Activated CD8-positive, alpha-beta memory T cell treated with anti-CD3 and anti-CD28 coated beads, Interleukin-2, amount 10 ng/mL, durations not matched to agents 7 days and 5 days (primary cell): Measurements from ENCODE around the gene GPAT2. TPM values are rescaled to one million over a fixed set of nuclear protein-coding genes. Genes with fewer than 3 reads are reported as not detected.
A peak's percentile ranks its signal among the peaks of the same experiment; 100 is the strongest.
"Not testable (repeated sequence)": the region's sequence is repeated elsewhere in the genome, so short reads cannot be mapped to it uniquely, and the experiment has no call there.

ENCODE experiments used
- ATAC-seq: fragments of 150-1000 bp; cut with Tn5 transposase; one replicate; pipeline ENCODE4 v1.10.0; 2021; ENCODE audit warnings: moderate library complexity
- CTCF ChIA-PET: fragments of 350-600 bp; sonication (Branson Sonifier 250); formaldehyde crosslinking; loops from one replicate; lab custom pipeline; 2021; ENCODE audit warnings: antibody characterized with exemption; lab: Charles Lee
- DNase-seq: peaks from one replicate; pipeline ENCODE4 v3.0.0-alpha.2; 2020
- H3K27ac Mint-ChIP-seq: one replicate; pipeline ENCODE4 v1.8.0; 2021; ENCODE audit warnings: mild to moderate bottlenecking, mixed read lengths
- H3K27me3 Mint-ChIP-seq: one replicate; pipeline ENCODE4 v1.8.0; 2021; ENCODE audit warnings: mixed read lengths
- H3K36me3 Mint-ChIP-seq: one replicate; pipeline ENCODE4 v1.8.0; 2021; ENCODE audit warnings: mild to moderate bottlenecking, mixed read lengths
- H3K4me1 Mint-ChIP-seq: one replicate; pipeline ENCODE4 v1.8.0; 2021; ENCODE audit warnings: mixed read lengths
- H3K4me3 Mint-ChIP-seq: one replicate; pipeline ENCODE4 v1.8.0; 2021; ENCODE audit warnings: mild to moderate bottlenecking, moderate library complexity, mixed read lengths
- H3K9me3 Mint-ChIP-seq: one replicate; pipeline ENCODE4 v1.8.0; 2022; ENCODE audit warnings: low read depth, mixed read lengths
- total RNA-seq, 2 experiments: library from RNA; stranded (reverse); gene quantifications; one replicate each; pipeline ENCODE4 v1.2.3, GENCODE V29; 2021

Gene GPAT2
- total RNA-seq, 2 experiments from 2014 or later, result 19.6 to 26.7 TPM

GRCh38 chr2:96060325-96060724, 25.6 kb upstream of the GPAT2 start:
- CTCF ChIA-PET, DNase-seq, H3K4me3 Mint-ChIP-seq, H3K9me3 Mint-ChIP-seq, H3K36me3 Mint-ChIP-seq, H3K4me1 Mint-ChIP-seq, H3K27me3 Mint-ChIP-seq, H3K27ac Mint-ChIP-seq, ATAC-seq: not testable (repeated sequence)

- ATAC-seq, CTCF ChIA-PET, H3K27me3 Mint-ChIP-seq, H3K4me3 Mint-ChIP-seq, H3K4me1 Mint-ChIP-seq, H3K36me3 Mint-ChIP-seq, H3K27ac Mint-ChIP-seq, DNase-seq, H3K9me3 Mint-ChIP-seq: not testable (repeated sequence)
Measured at GRCh38 chr2:96059443-96059842, 24.7 kb upstream of the GPAT2 start.

GRCh38 chr2:96055830-96056229, 21.1 kb upstream of the GPAT2 start:
- DNase-seq, ATAC-seq, H3K4me1 Mint-ChIP-seq, H3K36me3 Mint-ChIP-seq, H3K4me3 Mint-ChIP-seq, CTCF ChIA-PET, H3K27me3 Mint-ChIP-seq, H3K9me3 Mint-ChIP-seq, H3K27ac Mint-ChIP-seq: not testable (repeated sequence)

GRCh38 chr2:96054537-96054936, 19.8 kb upstream of the GPAT2 start:
- H3K27me3 Mint-ChIP-seq, H3K4me3 Mint-ChIP-seq, H3K27ac Mint-ChIP-seq, ATAC-seq, H3K9me3 Mint-ChIP-seq, H3K4me1 Mint-ChIP-seq, H3K36me3 Mint-ChIP-seq, DNase-seq, CTCF ChIA-PET: not testable (repeated sequence)

- ATAC-seq, H3K9me3 Mint-ChIP-seq, DNase-seq, H3K4me3 Mint-ChIP-seq, H3K4me1 Mint-ChIP-seq, H3K36me3 Mint-ChIP-seq, H3K27ac Mint-ChIP-seq, H3K27me3 Mint-ChIP-seq, CTCF ChIA-PET: not testable (repeated sequence)
Measured at GRCh38 chr2:96053385-96053784, 18.7 kb upstream of the GPAT2 start.

- H3K27me3 Mint-ChIP-seq, ATAC-seq, H3K36me3 Mint-ChIP-seq, H3K9me3 Mint-ChIP-seq, DNase-seq, CTCF ChIA-PET, H3K4me3 Mint-ChIP-seq, H3K4me1 Mint-ChIP-seq, H3K27ac Mint-ChIP-seq: not testable (repeated sequence)
Measured at GRCh38 chr2:96052632-96053031, 17.9 kb upstream of the GPAT2 start.

- DNase-seq, H3K27me3 Mint-ChIP-seq, CTCF ChIA-PET, H3K36me3 Mint-ChIP-seq, ATAC-seq, H3K27ac Mint-ChIP-seq, H3K9me3 Mint-ChIP-seq, H3K4me3 Mint-ChIP-seq, H3K4me1 Mint-ChIP-seq: not testable (repeated sequence)
Measured at GRCh38 chr2:96049917-96050262, 15.2 kb upstream of the GPAT2 start.

- ATAC-seq, result peak; percentile 16
- H3K4me3 Mint-ChIP-seq, DNase-seq, H3K4me1 Mint-ChIP-seq, H3K27me3 Mint-ChIP-seq, H3K27ac Mint-ChIP-seq, CTCF ChIA-PET, H3K9me3 Mint-ChIP-seq, H3K36me3 Mint-ChIP-seq: not testable (repeated sequence)
Measured at GRCh38 chr2:96049049-96049916, 14.6 kb upstream of the GPAT2 start.

GRCh38 chr2:96035554-96035953, 838 bp upstream of the GPAT2 start:
- DNase-seq, H3K9me3 Mint-ChIP-seq, H3K27ac Mint-ChIP-seq, H3K27me3 Mint-ChIP-seq, ATAC-seq, H3K36me3 Mint-ChIP-seq, H3K4me1 Mint-ChIP-seq, CTCF ChIA-PET, H3K4me3 Mint-ChIP-seq: not testable (repeated sequence)

- H3K4me1 Mint-ChIP-seq, H3K4me3 Mint-ChIP-seq, CTCF ChIA-PET, H3K27ac Mint-ChIP-seq, H3K27me3 Mint-ChIP-seq, DNase-seq, H3K36me3 Mint-ChIP-seq, H3K9me3 Mint-ChIP-seq: not testable (repeated sequence)
- peak; percentile 34 for ATAC-seq
Measured at GRCh38 chr2:96033997-96034396, 719 bp downstream of the GPAT2 start.

- DNase-seq, CTCF ChIA-PET, ATAC-seq, H3K4me1 Mint-ChIP-seq, H3K27me3 Mint-ChIP-seq, H3K4me3 Mint-ChIP-seq, H3K36me3 Mint-ChIP-seq, H3K9me3 Mint-ChIP-seq, H3K27ac Mint-ChIP-seq: not testable (repeated sequence)
Measured at GRCh38 chr2:96027725-96028325, 6.9 kb downstream of the GPAT2 start.

- H3K4me1 Mint-ChIP-seq, H3K27ac Mint-ChIP-seq, H3K27me3 Mint-ChIP-seq, H3K4me3 Mint-ChIP-seq, H3K36me3 Mint-ChIP-seq, ATAC-seq, H3K9me3 Mint-ChIP-seq, DNase-seq: not testable (repeated sequence)
- CTCF ChIA-PET, result interaction anchor here (1.7 kb wide), 1 partner anchor 33 kb away, joined by 3 read pairs; no protein-coding TSS in a partner anchor
Measured at GRCh38 chr2:96025755-96026154, 9.0 kb downstream of the GPAT2 start.

- peaks cover 2% of the 10 kb centered on the region for H3K4me1 Mint-ChIP-seq
- no peak for DNase-seq
- no peak overlapping the region for H3K4me3 Mint-ChIP-seq
- CTCF ChIA-PET, result interaction anchor here (0.9 to 3.8 kb wide), 4 partner anchors 32 to 149 kb away, joined by 3 to 44 read pairs (median 6); partner anchors contain the start of genes ADRA2B and ASTL
- H3K36me3 Mint-ChIP-seq, result no peaks in the 10 kb centered on the region
- H3K27me3 Mint-ChIP-seq, result no peaks in the 10 kb centered on the region
- H3K9me3 Mint-ChIP-seq, result no peaks in the 10 kb centered on the region
- H3K27ac Mint-ChIP-seq, result no peak overlapping the region
- ATAC-seq, result no peak
Measured at GRCh38 chr2:96025194-96025492, 9.6 kb downstream of the GPAT2 start.
